H1 (cell line): ENCODE data around the gene R3HDM2. TPM values are rescaled to one million over a fixed set of nuclear protein-coding genes. Genes with fewer than 3 reads are reported as not detected.

Experiments used
- CTCF ChIA-PET: fragments of 300-600 bp; sonication (Branson Sonifier 250); formaldehyde crosslinking; loops from one replicate; lab custom pipeline; 2021; ENCODE audit not compliant: partially characterized antibody; lab: Charles Lee
- POLR2A ChIA-PET: fragments of 300-600 bp; sonication (Branson Sonifier 250); formaldehyde crosslinking; loops from one replicate; lab custom pipeline; 2021; ENCODE audit warnings: inconsistent platforms; ENCODE audit not compliant: partially characterized antibody; lab: Charles Lee
- DNase-seq, 2 experiments: peaks; one replicate each; pipeline versions ENCODE4 v3.0.0 to v3.0.0-alpha.2; 2010 to 2022; ENCODE audit warnings: low spot score in 2 of 2, low read depth in 1 of 2, mixed read lengths in 1 of 2
- FAIRE-seq: peaks from 2 replicates; lab custom pipeline; 2011; peaks lifted over from hg19 to GRCh38; lab: Jason Lieb, UNC
- H2AFZ ChIP-seq: 2 replicates; pipeline ENCODE4 v1.8.1; 2012; ENCODE audit warnings: low read length, inconsistent platforms
- H2AK5ac ChIP-seq: 2 replicates; pipeline ENCODE4 v1.6.1; 2013; ENCODE audit warnings: low read depth, low read length
- H2BK120ac ChIP-seq: replicated peaks from 2 replicates; pipeline ENCODE3; 2013; ENCODE audit warnings: low read depth, low read length, inconsistent platforms
- H2BK12ac ChIP-seq: 2 replicates; pipeline ENCODE4 v1.6.1; 2013; ENCODE audit warnings: low read depth, low read length
- H2BK15ac ChIP-seq: 2 replicates; pipeline ENCODE4 v1.6.1; 2013; ENCODE audit warnings: low read length
- H2BK20ac ChIP-seq: 2 replicates; pipeline ENCODE4 v1.6.1; 2013; ENCODE audit warnings: low read length
- H2BK5ac ChIP-seq: 2 replicates; pipeline ENCODE4 v1.6.1; 2013; ENCODE audit warnings: low read depth, low read length
- H3K14ac ChIP-seq: 2 replicates; pipeline ENCODE4 v1.6.1; 2013; ENCODE audit warnings: inconsistent platforms; ENCODE audit not compliant: insufficient read length
- H3K18ac ChIP-seq: 2 replicates; pipeline ENCODE4 v1.6.1; 2013; ENCODE audit warnings: low read length; ENCODE audit errors: extremely low read depth
- H3K23ac ChIP-seq: 2 replicates; pipeline ENCODE4 v1.6.1; 2013; ENCODE audit warnings: inconsistent platforms; ENCODE audit not compliant: insufficient read length
- H3K23me2 ChIP-seq: 2 replicates; pipeline ENCODE4 v1.6.1; 2013; ENCODE audit warnings: low read depth, low read length
- H3K27ac ChIP-seq: 2 replicates; pipeline ENCODE4 v1.6.1; 2011; ENCODE audit warnings: low read depth, low read length, inconsistent platforms
- H3K27me3 ChIP-seq, 4 experiments: replicated peaks in 1 of 4; 1 replicate in 1 of 4; 2 replicates in 3 of 4; pipeline versions ENCODE4 v1.6.1 to v1.8.1; 2011 to 2013; ENCODE audit warnings: low read length in 3 of 4, mild to moderate bottlenecking in 3 of 4, inconsistent platforms in 2 of 4, mixed read lengths in 2 of 4, moderate library complexity in 1 of 4; ENCODE audit not compliant: control insufficient read depth in 3 of 4, insufficient read depth in 3 of 4; ENCODE audit errors: extremely low read depth in 1 of 4
- H3K36me3 ChIP-seq, 4 experiments: 2 replicates each; pipeline versions ENCODE4 v1.6.1 to v1.8.1; 2011 to 2013; ENCODE audit warnings: mild to moderate bottlenecking in 4 of 4, low read length in 3 of 4, moderate library complexity in 2 of 4, control low read depth in 1 of 4, inconsistent platforms in 1 of 4; ENCODE audit not compliant: insufficient read depth in 4 of 4, control insufficient read depth in 2 of 4
- H3K4ac ChIP-seq: replicated peaks from 2 replicates; pipeline ENCODE3; 2013; ENCODE audit warnings: low read length, low read depth, mixed read lengths, inconsistent platforms; ENCODE audit not compliant: insufficient read length
- H3K4me1 ChIP-seq, 4 experiments: replicated peaks in 1 of 4; 1 replicate in 1 of 4; 2 replicates in 3 of 4; pipeline versions ENCODE4 v1.6.1 to v1.8.1; 2011 to 2013; ENCODE audit warnings: low read length in 3 of 4, inconsistent platforms in 2 of 4, mixed read lengths in 1 of 4; ENCODE audit not compliant: insufficient read depth in 4 of 4, control insufficient read depth in 3 of 4
- H3K4me2 ChIP-seq, 2 experiments: 2 replicates each; pipeline versions ENCODE4 v1.6.1 to v1.8.1; 2011 to 2013; ENCODE audit warnings: low read depth in 2 of 2, low read length in 2 of 2, control low read depth in 1 of 2, inconsistent platforms in 1 of 2, mild to moderate bottlenecking in 1 of 2; ENCODE audit not compliant: insufficient read depth in 1 of 2
- H3K4me3 ChIP-seq, 4 experiments: fragments of 200-600, 300-600 bp in 1 of 4; sonication (generic), shearing (Covaris generic), sonication (Bioruptor Twin) in 1 of 4; 2 replicates each; pipeline versions ENCODE4 v1.5.1 to v1.8.1; 2011 to 2016; ENCODE audit warnings: low read length in 4 of 4, low read depth in 3 of 4, control low read depth in 2 of 4, inconsistent platforms in 2 of 4, mild to moderate bottlenecking in 2 of 4, mixed read lengths in 1 of 4, moderate library complexity in 1 of 4; ENCODE audit not compliant: insufficient read depth in 2 of 4; ENCODE audit errors: extremely low read depth in 1 of 4
- H3K56ac ChIP-seq: replicated peaks from 2 replicates; pipeline ENCODE3; 2013; ENCODE audit warnings: low read depth, mild to moderate bottlenecking, mixed read lengths, low read length, inconsistent platforms; ENCODE audit not compliant: insufficient read length
- H3K79me1 ChIP-seq: 2 replicates; pipeline ENCODE4 v1.6.1; 2013; ENCODE audit warnings: low read depth, low read length, control low read depth
- H3K79me2 ChIP-seq, 2 experiments: 2 replicates each; pipeline versions ENCODE4 v1.6.1 to v1.8.1; 2012 to 2013; ENCODE audit warnings: low read length in 2 of 2, mild to moderate bottlenecking in 2 of 2, inconsistent platforms in 1 of 2; ENCODE audit not compliant: insufficient read depth in 2 of 2, control insufficient read depth in 1 of 2
- H3K9ac ChIP-seq, 4 experiments: replicated peaks in 1 of 4; 1 replicate in 1 of 4; 2 replicates in 3 of 4; pipeline versions ENCODE4 v1.6.1 to v1.8.1; 2011 to 2013; ENCODE audit warnings: low read depth in 3 of 4, low read length in 3 of 4, control low read depth in 2 of 4, mild to moderate bottlenecking in 2 of 4, moderate library complexity in 2 of 4, inconsistent platforms in 1 of 4; ENCODE audit errors: extremely low read depth in 1 of 4
- H3K9me3 ChIP-seq, 2 experiments: 2 replicates each; pipeline versions ENCODE4 v1.6.1 to v1.8.1; 2012 to 2013; ENCODE audit warnings: mild to moderate bottlenecking in 2 of 2, moderate library complexity in 2 of 2, control low read depth in 1 of 2, inconsistent platforms in 1 of 2, low read depth in 1 of 2, low read length in 1 of 2, mixed read lengths in 1 of 2; ENCODE audit not compliant: insufficient read depth in 2 of 2
- H4K20me1 ChIP-seq, 2 experiments: replicated peaks in 1 of 2; 2 replicates each; pipeline versions ENCODE3 to v1.8.1; 2011 to 2013; ENCODE audit warnings: inconsistent platforms in 2 of 2, low read length in 2 of 2, mild to moderate bottlenecking in 1 of 2; ENCODE audit not compliant: insufficient read depth in 2 of 2, control insufficient read depth in 1 of 2
- H4K5ac ChIP-seq: 2 replicates; pipeline ENCODE4 v1.6.1; 2013; ENCODE audit warnings: low read length, low read depth, mixed read lengths, inconsistent platforms; ENCODE audit not compliant: insufficient read length
- H4K8ac ChIP-seq: 2 replicates; pipeline ENCODE4 v1.8.0; 2013; ENCODE audit warnings: mild to moderate bottlenecking, moderate library complexity, low read length, inconsistent platforms; ENCODE audit not compliant: insufficient read depth; ENCODE audit errors: extremely low read depth
- H4K91ac ChIP-seq: replicated peaks from 2 replicates; pipeline ENCODE3; 2013; ENCODE audit warnings: low read length, mixed read lengths, inconsistent platforms; ENCODE audit not compliant: insufficient read length
- CBX5 ChIP-seq: fragments of 300-800, 300-1000 bp; sonication (generic); IDR thresholded peaks from 2 replicates; pipeline ENCODE4 v1.7.1; 2016; ENCODE audit warnings: antibody characterized with exemption, low read length, low read depth
- GABPA ChIP-seq: IDR thresholded peaks from 2 replicates; pipeline ENCODE4 v1.6.1; 2011; ENCODE audit warnings: mild to moderate bottlenecking, low read length, moderate library complexity, borderline replicate concordance; ENCODE audit not compliant: insufficient read depth
- JUN ChIP-seq: IDR thresholded peaks from 2 replicates; pipeline ENCODE4 v1.6.1; 2011; ENCODE audit warnings: low read depth, mild to moderate bottlenecking, improper control_type of control experiment, low read length
- SIRT6 ChIP-seq: IDR thresholded peaks from one replicate; pipeline ENCODE4 v1.7.1; 2012; ENCODE audit warnings: low read length, inconsistent platforms
- TEAD4 ChIP-seq: IDR thresholded peaks from 2 replicates; pipeline ENCODE4 v1.6.1; 2012; ENCODE audit warnings: low read depth, low read length, inconsistent platforms, mixed read lengths
- YY1 ChIP-seq: IDR thresholded peaks from 2 replicates; pipeline ENCODE4 v1.6.1; 2011; ENCODE audit warnings: low read depth, mild to moderate bottlenecking, low read length
- WGBS, 2 experiments: shearing (Covaris generic) in 1 of 2; methylation state at CpG; one replicate each; pipeline versions ENCODE4 v1.1.6 to v1.1.7; 2013 to 2015; ENCODE audit warnings: low lambda C conversion rate in 2 of 2, mixed read lengths in 2 of 2, inconsistent platforms in 1 of 2, low coverage in 1 of 2, missing lambda C conversion rate in 1 of 2; ENCODE audit not compliant: insufficient replicate concordance in 2 of 2, insufficient coverage in 1 of 2, insufficient read length in 1 of 2; ENCODE audit errors: extremely low coverage in 1 of 2, missing lambda C conversion rate in 1 of 2; 5-methylcytosine and 5-hydroxymethylcytosine counted together
- polyA plus RNA-seq, 7 experiments: library from polyadenylated mRNA; depleted of rRNA in 3 of 7; stranded (reverse) in 5 of 7; unstranded in 2 of 7; fragments of >200 nt in 5 of 7; fragments of 200-250 nt in 2 of 7; gene quantifications; 1 replicate in 5 of 7; 2 replicates in 1 of 7; 4 replicates in 1 of 7; pipeline versions ENCODE4 v1.2.1 to v1.2.3, GENCODE V29; 2011 to 2013; ENCODE audit warnings: missing spikeins in 2 of 7, mixed read lengths in 2 of 7
- total RNA-seq: library from RNA; stranded (reverse); fragmentation: NEBNext Ultra II Directional; extraction: Animal tissue kit (Norgen Biotek cat#: 25700); gene quantifications from 2 replicates; pipeline ENCODE4 v1.2.1, GENCODE V29; 2021

Gene R3HDM2
- total and polyA plus RNA-seq, 2 of the 8 experiments (the other 6 are each of a cell fraction or from before 2014, with no cell fraction given) = 25.6 to 27.0 TPM

DNA sequence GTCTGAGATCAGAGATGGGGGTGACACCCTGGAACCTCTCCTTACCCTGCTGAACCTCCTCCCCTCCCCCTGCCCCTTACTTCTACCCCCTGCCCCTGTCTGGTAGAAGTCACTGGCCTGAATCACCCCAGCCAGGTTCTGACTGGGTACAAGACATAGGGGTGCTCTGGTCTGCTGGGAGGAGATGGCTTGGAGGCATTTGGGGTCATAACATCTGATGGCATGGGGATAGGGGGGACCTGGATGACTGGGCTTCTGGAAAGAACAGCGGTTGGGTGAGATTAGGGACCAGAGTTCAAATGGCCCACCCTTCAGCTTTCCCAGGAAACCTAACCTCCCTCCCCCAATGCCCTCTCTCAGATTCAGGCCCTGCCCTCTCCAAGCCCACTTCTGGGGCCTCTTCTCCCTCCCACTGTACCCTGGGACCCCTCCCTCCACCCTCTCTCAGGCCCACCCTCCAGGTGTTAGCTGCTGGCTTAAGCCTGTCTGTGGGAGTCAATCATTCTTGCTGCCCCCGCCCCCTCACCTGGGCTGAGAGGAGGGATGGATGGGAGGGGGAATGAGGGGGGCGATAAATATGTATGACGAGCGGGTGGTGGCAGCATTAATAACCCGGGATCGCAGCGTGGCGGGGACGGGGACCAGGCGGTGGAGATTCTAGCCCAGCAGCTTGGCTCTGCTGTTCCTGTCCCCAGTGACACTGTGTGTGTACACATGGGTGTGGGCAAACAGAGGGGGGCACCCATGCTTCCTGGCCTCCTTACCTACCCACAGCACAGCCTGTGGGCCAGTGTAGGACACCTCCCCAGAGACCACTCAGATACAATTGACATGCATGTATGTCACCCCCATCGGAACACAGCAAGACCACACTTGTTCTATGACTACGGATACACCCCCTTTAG is 208.3 kb downstream of the R3HDM2 start:
- Histone ChIP-seq H3K23me2 (peaks cover 7% of the 10 kb centered on the region), H4K20me1 (peaks cover 14 to 30% of the 10 kb centered on the region in 2 experiments), H3K9me3 (no peaks in the 10 kb centered on the region), H3K36me3 (no peaks in the 10 kb centered on the region), H3K9ac (no peak overlapping the region), H2BK12ac (no peak overlapping the region), H4K91ac (no peak overlapping the region), H3K4me2 (peak overlapping the region in 1 of 2 experiments; percentile 71; a peak in 1 of 4 replicates), H3K14ac (no peak overlapping the region), H2BK15ac (no peak overlapping the region), H3K23ac (no peak overlapping the region), H2BK120ac (no peak overlapping the region), H2AFZ (no peak overlapping the region), H3K27ac (no peak overlapping the region), H3K18ac (no peak overlapping the region), H2BK20ac (no peak overlapping the region), H2AK5ac (no peak overlapping the region; the same call in 1 of the 2 replicates), H3K4me3 (no peak overlapping the region), H3K79me2 (no peaks in the 10 kb centered on the region), H2BK5ac (no peak overlapping the region), H3K56ac (no peak overlapping the region), H3K4ac (no peak overlapping the region), H4K8ac (no peak overlapping the region; the same call in 1 of the 2 replicates), H4K5ac (no peak overlapping the region), H3K4me1 (peaks cover under 1 to 52% (median 35%) of the 10 kb centered on the region in 4 experiments), H3K27me3 (peaks cover 76 to 98% (median 95%) of the 10 kb centered on the region in 4 experiments), H3K79me1 (no peaks in the 10 kb centered on the region)
- FAIRE-seq = no peak
- TF ChIP-seq TEAD4 = no peak
- no peak for TF ChIP-seq CBX5
- TF ChIP-seq JUN = no peak
- no peak for TF ChIP-seq YY1
- no peak for TF ChIP-seq GABPA
- no peak for TF ChIP-seq SIRT6
- DNase-seq = no peak
- POLR2A ChIA-PET = interaction anchor here (0.8 to 17.7 kb wide), 6 partner anchors 9 to 238 kb away, joined by 3 to 852 read pairs (median 4); partner anchors contain the start of genes INHBE, SHMT2 and STAC3
- WGBS, 2 experiments = 53% methylated on average over 13 of the region's 13 CpGs; no CpG with 5 or more reads in 1 of the 2 experiments
- CTCF ChIA-PET = interaction anchor here (0.6 to 13.4 kb wide), 12 partner anchors 9 to 324 kb away, joined by 3 to 527 read pairs (median 4); partner anchors contain the start of genes INHBE and STAC3
